Esophagus muscularis mucosa (tissue), 4 donors: ENCODE data around the gene ZBTB7C.

Source experiments
- CTCF ChIP-seq, 3 experiments: fragments of 200-600 bp in 2 of 3; fragments of 450-650 bp in 1 of 3; sonication (generic) in 2 of 3; IDR thresholded peaks; one replicate each; pipeline ENCODE4 v1.5.1; 2017 to 2019; ENCODE audit warnings: antibody characterized with exemption in 3 of 3, mild to moderate bottlenecking in 2 of 3, moderate library complexity in 1 of 3
- EP300 ChIP-seq: sonication (generic); formaldehyde crosslinking; IDR thresholded peaks from one replicate; pipeline ENCODE4 v1.6.1; 2017; ENCODE audit warnings: antibody characterized with exemption
- POLR2A ChIP-seq: fragments of 450-650 bp; IDR thresholded peaks from one replicate; pipeline ENCODE4 v1.6.1; 2017; ENCODE audit warnings: antibody characterized with exemption, moderate library complexity, mild to moderate bottlenecking, low read depth
- POLR2AphosphoS5 ChIP-seq, 2 donors: sonication (generic); formaldehyde crosslinking; IDR thresholded peaks; one replicate each; pipeline ENCODE4 v1.6.1; 2017; ENCODE audit warnings: antibody characterized with exemption in 2 of 2

- no peak for TF ChIP-seq CTCF (IDR thresholded peaks at IDR 0.05)
- TF ChIP-seq POLR2A = no peak
- no peak for TF ChIP-seq POLR2AphosphoS5 (IDR thresholded peaks at IDR 0.05)
- no peak for TF ChIP-seq EP300
These were observed 257.6 kb downstream of the ZBTB7C start for GRCh38 chr18:48151421-48152065.
